K562 (cell line): ENCODE measurements around the gene CCSAP.

Experiments used
- FOXJ3 ChIP-seq: sonication (generic); formaldehyde crosslinking; IDR thresholded peaks from 2 replicates; pipeline ENCODE4 v1.4.0; 2020; ENCODE audit warnings: mild to moderate bottlenecking, missing genetic modification reagents
- HINFP ChIP-seq: fragments of 450-650 bp; conservative IDR thresholded peaks from 2 replicates; pipeline ENCODE4 v1.6.1; 2016; ENCODE audit warnings: missing genetic modification characterization, low read depth, mild to moderate bottlenecking, control low read depth, missing compliant biosample characterization
- SIN3A ChIP-seq, 2 experiments: fragments of 150-350 bp in 1 of 2; IDR thresholded peaks; 2 replicates each; pipeline ENCODE4 v1.6.1; 2011 to 2016; ENCODE audit warnings: borderline replicate concordance in 2 of 2, low read depth in 2 of 2, low read length in 2 of 2, mild to moderate bottlenecking in 2 of 2, moderate library complexity in 2 of 2; ENCODE audit not compliant: control insufficient read depth in 1 of 2
- SNAPC5 ChIP-seq: fragments of 250-450 bp; sonication (Bioruptor Pico); IDR thresholded peaks from 2 replicates; pipeline ENCODE4 v1.8.0; 2021; ENCODE audit warnings: moderate library complexity, mild to moderate bottlenecking, inconsistent platforms
- ZC3H11A ChIP-seq: IDR thresholded peaks from 2 replicates; pipeline ENCODE4 v1.6.1; 2012; ENCODE audit warnings: low read depth, low read length, improper control_type of control experiment
- ZNF12 ChIP-seq: sonication (generic); formaldehyde crosslinking; IDR thresholded peaks from 2 replicates; pipeline ENCODE4 v1.4.0; 2020; ENCODE audit warnings: mild to moderate bottlenecking, missing genetic modification reagents
- TF ChIP-seq, protein P1 (sequence below): sonication (generic); formaldehyde crosslinking; IDR thresholded peaks from 2 replicates; pipeline ENCODE4 v1.9.0; 2022; ENCODE audit warnings: mild to moderate bottlenecking, missing genetic modification reagents
- TF ChIP-seq, protein P2 (sequence below), 3 experiments: IDR thresholded peaks in 2 of 3; conservative IDR thresholded peaks in 1 of 3; 2 replicates each; pipeline ENCODE4 v1.5.1; 2011 to 2012; ENCODE audit warnings: low read length in 3 of 3, mild to moderate bottlenecking in 3 of 3, control low read depth in 2 of 3, improper control_type of control experiment in 1 of 3, inconsistent platforms in 1 of 3, low read depth in 1 of 3, mixed read lengths in 1 of 3, moderate library complexity in 1 of 3; ENCODE audit not compliant: insufficient read depth in 2 of 3
- TF ChIP-seq, protein P3 (sequence below): fragments of 250-450 bp; sonication (Bioruptor Pico); IDR thresholded peaks from 2 replicates; pipeline ENCODE4 v1.5.1; 2021; ENCODE audit warnings: mild to moderate bottlenecking

DNA sequence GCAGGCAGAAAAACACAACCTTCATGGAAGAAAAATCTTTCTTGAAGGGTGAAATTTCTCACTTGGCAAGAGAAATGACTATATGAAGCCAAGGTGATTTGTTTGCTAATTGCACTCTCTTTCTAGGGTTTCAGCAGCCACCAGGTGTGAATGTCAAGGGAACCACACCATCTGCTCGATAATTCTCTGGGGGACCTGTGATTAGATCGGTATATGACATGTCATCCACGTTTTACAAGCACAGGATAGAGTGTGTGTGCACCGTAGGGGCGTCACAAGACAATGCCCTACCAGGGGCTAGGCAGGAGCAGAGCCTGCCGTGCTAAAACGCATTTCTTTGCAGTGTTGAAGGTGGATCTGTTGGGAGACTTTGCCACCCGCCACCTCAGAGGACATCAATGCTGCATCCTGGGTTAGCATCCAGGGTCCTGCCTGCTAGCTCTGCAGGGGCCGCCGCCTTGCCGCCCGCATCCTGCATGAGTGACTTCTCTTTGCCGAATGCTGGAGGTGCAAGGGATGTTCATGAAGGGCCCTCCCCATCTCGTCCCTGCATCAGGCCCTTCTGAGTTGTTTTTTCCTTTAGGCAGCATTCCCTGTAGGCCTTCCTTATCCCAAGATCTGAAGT, 37.8 kb upstream of the CCSAP start:
- TF ChIP-seq, protein P1, sequence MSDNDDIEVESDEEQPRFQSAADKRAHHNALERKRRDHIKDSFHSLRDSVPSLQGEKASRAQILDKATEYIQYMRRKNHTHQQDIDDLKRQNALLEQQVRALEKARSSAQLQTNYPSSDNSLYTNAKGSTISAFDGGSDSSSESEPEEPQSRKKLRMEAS (CRISPR knock-in tag) = no peak
- TF ChIP-seq, protein P2, sequence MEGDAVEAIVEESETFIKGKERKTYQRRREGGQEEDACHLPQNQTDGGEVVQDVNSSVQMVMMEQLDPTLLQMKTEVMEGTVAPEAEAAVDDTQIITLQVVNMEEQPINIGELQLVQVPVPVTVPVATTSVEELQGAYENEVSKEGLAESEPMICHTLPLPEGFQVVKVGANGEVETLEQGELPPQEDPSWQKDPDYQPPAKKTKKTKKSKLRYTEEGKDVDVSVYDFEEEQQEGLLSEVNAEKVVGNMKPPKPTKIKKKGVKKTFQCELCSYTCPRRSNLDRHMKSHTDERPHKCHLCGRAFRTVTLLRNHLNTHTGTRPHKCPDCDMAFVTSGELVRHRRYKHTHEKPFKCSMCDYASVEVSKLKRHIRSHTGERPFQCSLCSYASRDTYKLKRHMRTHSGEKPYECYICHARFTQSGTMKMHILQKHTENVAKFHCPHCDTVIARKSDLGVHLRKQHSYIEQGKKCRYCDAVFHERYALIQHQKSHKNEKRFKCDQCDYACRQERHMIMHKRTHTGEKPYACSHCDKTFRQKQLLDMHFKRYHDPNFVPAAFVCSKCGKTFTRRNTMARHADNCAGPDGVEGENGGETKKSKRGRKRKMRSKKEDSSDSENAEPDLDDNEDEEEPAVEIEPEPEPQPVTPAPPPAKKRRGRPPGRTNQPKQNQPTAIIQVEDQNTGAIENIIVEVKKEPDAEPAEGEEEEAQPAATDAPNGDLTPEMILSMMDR (IDR thresholded peaks at IDR 0.05 in 2 of 3, conservative IDR thresholded peaks at IDR 0.05 in 1 of 3; ENCODE audit: insufficient read depth in 2 of 3, low read depth in 1 of 3, low read length in 3 of 3) = no peak
- no peak for TF ChIP-seq HINFP
- no peak for TF ChIP-seq ZC3H11A
- no peak for TF ChIP-seq FOXJ3 (CRISPR knock-in tag)
- TF ChIP-seq ZNF12 (CRISPR knock-in tag) = no peak
- TF ChIP-seq, protein P3, sequence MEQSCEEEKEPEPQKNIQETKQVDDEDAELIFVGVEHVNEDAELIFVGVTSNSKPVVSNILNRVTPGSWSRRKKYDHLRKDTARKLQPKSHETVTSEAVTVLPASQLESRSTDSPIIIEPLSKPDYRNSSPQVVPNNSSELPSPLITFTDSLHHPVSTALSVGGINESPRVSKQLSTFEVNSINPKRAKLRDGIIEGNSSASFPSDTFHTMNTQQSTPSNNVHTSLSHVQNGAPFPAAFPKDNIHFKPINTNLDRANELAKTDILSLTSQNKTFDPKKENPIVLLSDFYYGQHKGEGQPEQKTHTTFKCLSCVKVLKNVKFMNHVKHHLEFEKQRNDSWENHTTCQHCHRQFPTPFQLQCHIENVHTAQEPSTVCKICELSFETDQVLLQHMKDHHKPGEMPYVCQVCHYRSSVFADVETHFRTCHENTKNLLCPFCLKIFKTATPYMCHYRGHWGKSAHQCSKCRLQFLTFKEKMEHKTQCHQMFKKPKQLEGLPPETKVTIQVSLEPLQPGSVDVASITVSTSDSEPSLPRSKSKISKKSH (CRISPR knock-in tag) = no peak
- TF ChIP-seq SIN3A (IDR thresholded peaks at IDR 0.05; ENCODE audit: borderline replicate concordance in 2 of 2, control insufficient read depth in 1 of 2, low read depth in 2 of 2, low read length in 2 of 2) = no peak
- no peak for TF ChIP-seq SNAPC5 (CRISPR knock-in tag)
